HL-60 (cell line): Measurements from ENCODE around the gene KRTAP5-2.

Source experiments
- GABPA ChIP-seq: IDR thresholded peaks from 2 replicates; pipeline ENCODE4 v1.6.1; 2012; ENCODE audit warnings: low read depth
- POLR2AphosphoS5 ChIP-seq: IDR thresholded peaks from 2 replicates; pipeline ENCODE4 v1.6.1; 2012; ENCODE audit warnings: low read depth
- SPI1 ChIP-seq: IDR thresholded peaks from 2 replicates; pipeline ENCODE4 v1.6.1; 2012; ENCODE audit warnings: low read depth, mild to moderate bottlenecking, borderline replicate concordance
- TF ChIP-seq, protein P1 (sequence below): IDR thresholded peaks from one replicate; pipeline ENCODE4 v1.5.1; 2011; ENCODE audit warnings: low read length, control low read depth, inconsistent platforms; ENCODE audit not compliant: insufficient read depth
- TF ChIP-seq, protein P2 (sequence below): IDR thresholded peaks from 2 replicates; pipeline ENCODE4 v1.6.1; 2012; ENCODE audit warnings: low read depth; ENCODE audit not compliant: insufficient replicate concordance

DNA sequence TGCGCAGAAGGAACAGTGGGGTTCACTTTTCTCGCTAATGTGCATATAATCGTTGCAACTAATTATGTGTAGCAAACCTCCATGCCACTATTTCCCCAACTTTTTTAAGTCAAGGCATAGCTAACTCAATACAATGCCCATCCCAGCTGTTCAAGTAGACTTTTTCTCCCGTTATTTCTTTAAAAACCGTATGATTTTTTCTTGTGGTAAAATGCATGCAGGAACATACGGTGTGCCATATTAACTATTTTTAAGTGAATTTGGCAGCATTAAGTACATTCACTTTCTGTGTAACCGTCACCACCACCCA is 23.2 kb downstream of the KRTAP5-2 start:
- TF ChIP-seq, protein P1, sequence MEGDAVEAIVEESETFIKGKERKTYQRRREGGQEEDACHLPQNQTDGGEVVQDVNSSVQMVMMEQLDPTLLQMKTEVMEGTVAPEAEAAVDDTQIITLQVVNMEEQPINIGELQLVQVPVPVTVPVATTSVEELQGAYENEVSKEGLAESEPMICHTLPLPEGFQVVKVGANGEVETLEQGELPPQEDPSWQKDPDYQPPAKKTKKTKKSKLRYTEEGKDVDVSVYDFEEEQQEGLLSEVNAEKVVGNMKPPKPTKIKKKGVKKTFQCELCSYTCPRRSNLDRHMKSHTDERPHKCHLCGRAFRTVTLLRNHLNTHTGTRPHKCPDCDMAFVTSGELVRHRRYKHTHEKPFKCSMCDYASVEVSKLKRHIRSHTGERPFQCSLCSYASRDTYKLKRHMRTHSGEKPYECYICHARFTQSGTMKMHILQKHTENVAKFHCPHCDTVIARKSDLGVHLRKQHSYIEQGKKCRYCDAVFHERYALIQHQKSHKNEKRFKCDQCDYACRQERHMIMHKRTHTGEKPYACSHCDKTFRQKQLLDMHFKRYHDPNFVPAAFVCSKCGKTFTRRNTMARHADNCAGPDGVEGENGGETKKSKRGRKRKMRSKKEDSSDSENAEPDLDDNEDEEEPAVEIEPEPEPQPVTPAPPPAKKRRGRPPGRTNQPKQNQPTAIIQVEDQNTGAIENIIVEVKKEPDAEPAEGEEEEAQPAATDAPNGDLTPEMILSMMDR, result no peak
- TF ChIP-seq, protein P2, sequence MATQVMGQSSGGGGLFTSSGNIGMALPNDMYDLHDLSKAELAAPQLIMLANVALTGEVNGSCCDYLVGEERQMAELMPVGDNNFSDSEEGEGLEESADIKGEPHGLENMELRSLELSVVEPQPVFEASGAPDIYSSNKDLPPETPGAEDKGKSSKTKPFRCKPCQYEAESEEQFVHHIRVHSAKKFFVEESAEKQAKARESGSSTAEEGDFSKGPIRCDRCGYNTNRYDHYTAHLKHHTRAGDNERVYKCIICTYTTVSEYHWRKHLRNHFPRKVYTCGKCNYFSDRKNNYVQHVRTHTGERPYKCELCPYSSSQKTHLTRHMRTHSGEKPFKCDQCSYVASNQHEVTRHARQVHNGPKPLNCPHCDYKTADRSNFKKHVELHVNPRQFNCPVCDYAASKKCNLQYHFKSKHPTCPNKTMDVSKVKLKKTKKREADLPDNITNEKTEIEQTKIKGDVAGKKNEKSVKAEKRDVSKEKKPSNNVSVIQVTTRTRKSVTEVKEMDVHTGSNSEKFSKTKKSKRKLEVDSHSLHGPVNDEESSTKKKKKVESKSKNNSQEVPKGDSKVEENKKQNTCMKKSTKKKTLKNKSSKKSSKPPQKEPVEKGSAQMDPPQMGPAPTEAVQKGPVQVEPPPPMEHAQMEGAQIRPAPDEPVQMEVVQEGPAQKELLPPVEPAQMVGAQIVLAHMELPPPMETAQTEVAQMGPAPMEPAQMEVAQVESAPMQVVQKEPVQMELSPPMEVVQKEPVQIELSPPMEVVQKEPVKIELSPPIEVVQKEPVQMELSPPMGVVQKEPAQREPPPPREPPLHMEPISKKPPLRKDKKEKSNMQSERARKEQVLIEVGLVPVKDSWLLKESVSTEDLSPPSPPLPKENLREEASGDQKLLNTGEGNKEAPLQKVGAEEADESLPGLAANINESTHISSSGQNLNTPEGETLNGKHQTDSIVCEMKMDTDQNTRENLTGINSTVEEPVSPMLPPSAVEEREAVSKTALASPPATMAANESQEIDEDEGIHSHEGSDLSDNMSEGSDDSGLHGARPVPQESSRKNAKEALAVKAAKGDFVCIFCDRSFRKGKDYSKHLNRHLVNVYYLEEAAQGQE, result no peak
- no peak for TF ChIP-seq POLR2AphosphoS5
- TF ChIP-seq SPI1, result no peak
- TF ChIP-seq GABPA, result no peak
